Vagina (tissue), 2 donors: Measurements from ENCODE around the gene PRSS57.

Experiments
- CTCF ChIP-seq, 3 experiments: fragments of 450-650 bp in 2 of 3; fragments of 200-600 bp in 1 of 3; sonication (generic) in 1 of 3; IDR thresholded peaks; one replicate each; pipeline ENCODE4 v1.5.1; 2017 to 2019; ENCODE audit warnings: antibody characterized with exemption in 3 of 3, mild to moderate bottlenecking in 2 of 3, moderate library complexity in 2 of 3
- POLR2A ChIP-seq, 2 donors: fragments of 450-650 bp; IDR thresholded peaks; one replicate each; pipeline ENCODE4 v1.6.1; 2017; ENCODE audit warnings: antibody characterized with exemption in 2 of 2, mild to moderate bottlenecking in 2 of 2, moderate library complexity in 2 of 2
- POLR2AphosphoS5 ChIP-seq, 2 donors: sonication (generic); formaldehyde crosslinking; IDR thresholded peaks; one replicate each; pipeline ENCODE4 v1.9.0; 2017; ENCODE audit warnings: antibody characterized with exemption in 2 of 2, mild to moderate bottlenecking in 2 of 2, low read depth in 1 of 2; ENCODE audit not compliant: insufficient read depth in 1 of 2

GRCh38 chr19:722553-723101, 27.4 kb upstream of the PRSS57 start:
- TF ChIP-seq POLR2A (IDR thresholded peaks at IDR 0.05) (no peak), CTCF (IDR thresholded peaks at IDR 0.05) (no peak), POLR2AphosphoS5 (IDR thresholded peaks at IDR 0.05; ENCODE audit: insufficient read depth in 1 of 2, low read depth in 1 of 2) (no peak)
